ENCODE results near the gene FAHD1.

Gene FAHD1

GRCh38 chr16:1825381-1825863 is 1.6 kb upstream of the FAHD1 start:
- Histone ChIP-seq H3K4me1 (peaks cover 32 to 51% (median 34%) of the 10 kb centered on the region in 10 experiments), H4K20me1 (peaks cover 5 to 54% (median 31%) of the 10 kb centered on the region in 11 experiments; a peak in 16 of 22 replicates), H3K27ac (peak overlapping the region in 2 of 11 experiments; percentile 80 to 88; a peak in 4 of 22 replicates), H3K36me3 (peaks cover 22 to 43% (median 30%) of the 10 kb centered on the region in 11 experiments; a peak in 20 of 22 replicates), H3K9me3 (replicated peaks in 1 of 11) (no peaks in the 10 kb centered on the region), H3K4me2 (peak overlapping the region; percentile 87 to 100 (median 97)), H3K4me3 (peak overlapping the region; percentile 73 to 96 (median 85)), H3K27me3 (no peaks in the 10 kb centered on the region), H3K9ac (peak overlapping the region; percentile 81 to 91 (median 86); a peak in 20 of 22 replicates)
- TF ChIP-seq Cebpa-rat (IDR thresholded peaks at IDR 0.05), result no peak

- H3K36me3 ChIP-seq, result peaks cover 23 to 43% (median 29%) of the 10 kb centered on the region in 11 experiments; a peak in 20 of 22 replicates
- H3K27me3 ChIP-seq, result no peaks in the 10 kb centered on the region
- no peak for TF ChIP-seq Cebpa-rat (IDR thresholded peaks at IDR 0.05)
- peaks cover 32 to 54% (median 34%) of the 10 kb centered on the region in 10 experiments for H3K4me1 ChIP-seq
- no peaks in the 10 kb centered on the region for H3K9me3 ChIP-seq (replicated peaks in 1 of 11)
- H3K4me2 ChIP-seq, result peak overlapping the region; percentile 87 to 100 (median 97)
- H3K9ac ChIP-seq, result peak overlapping the region; percentile 81 to 91 (median 86)
- H3K27ac ChIP-seq, result peak overlapping the region; percentile 54 to 91 (median 79); a peak in 21 of 22 replicates
- H4K20me1 ChIP-seq, result peaks cover 5 to 55% (median 27%) of the 10 kb centered on the region in 11 experiments; a peak in 16 of 22 replicates
- H3K4me3 ChIP-seq, result peak overlapping the region; percentile 73 to 96 (median 85)
These were observed 929 bp upstream of the FAHD1 start for GRCh38 chr16:1825864-1826690.

GRCh38 chr16:1828645-1829410 is 1.8 kb downstream of the FAHD1 start:
- no peak overlapping the region; a peak in 2 of 22 replicates for H3K27ac ChIP-seq
- H3K4me1 ChIP-seq, result peaks cover 32 to 52% (median 34%) of the 10 kb centered on the region in 10 experiments
- no peak for TF ChIP-seq Cebpa-rat (IDR thresholded peaks at IDR 0.05)
- H4K20me1 ChIP-seq, result peaks cover 5 to 52% (median 20%) of the 10 kb centered on the region in 11 experiments; a peak in 16 of 22 replicates
- no peaks in the 10 kb centered on the region for H3K9me3 ChIP-seq (replicated peaks in 1 of 11)
- H3K36me3 ChIP-seq, result peaks cover 8 to 32% (median 18%) of the 10 kb centered on the region in 11 experiments; a peak in 17 of 22 replicates
- no peaks in the 10 kb centered on the region for H3K27me3 ChIP-seq
- H3K9ac ChIP-seq, result peak overlapping the region; percentile 18 to 91 (median 86); a peak in 18 of 22 replicates
- H3K4me2 ChIP-seq, result peak overlapping the region; percentile 88 to 100 (median 97)
- peak overlapping the region; percentile 7 to 96 (median 84); a peak in 13 of 20 replicates for H3K4me3 ChIP-seq

- Histone ChIP-seq H3K27me3 (no peaks in the 10 kb centered on the region), H3K9ac (peak overlapping the region in 1 of 11 experiments; percentile 34; a peak in 2 of 22 replicates), H3K4me2 (peak overlapping the region in 3 of 11 experiments; percentile 89 to 97 (median 92); a peak in 3 of 22 replicates), H3K9me3 (replicated peaks in 1 of 11) (no peaks in the 10 kb centered on the region), H3K36me3 (peaks cover 8 to 32% (median 18%) of the 10 kb centered on the region in 11 experiments; a peak in 17 of 22 replicates), H3K4me3 (no peak overlapping the region), H3K4me1 (peaks cover 28 to 38% (median 31%) of the 10 kb centered on the region in 10 experiments), H3K27ac (no peak overlapping the region), H4K20me1 (peaks cover 0 to 40% (median 16%) of the 10 kb centered on the region in 11 experiments; a peak in 15 of 22 replicates)
- no peak for TF ChIP-seq Cebpa-rat (IDR thresholded peaks at IDR 0.05)
These were observed 3.2 kb downstream of the FAHD1 start for GRCh38 chr16:1830213-1830612.

GRCh38 chr16:1831186-1832075 is 4.4 kb downstream of the FAHD1 start:
- Histone ChIP-seq H4K20me1 (peaks cover 0 to 33% (median 16%) of the 10 kb centered on the region in 11 experiments; a peak in 14 of 22 replicates), H3K4me3 (no peak overlapping the region), H3K27me3 (no peaks in the 10 kb centered on the region), H3K4me1 (peaks cover 20 to 32% (median 22%) of the 10 kb centered on the region in 10 experiments), H3K9ac (no peak overlapping the region), H3K9me3 (replicated peaks in 1 of 11) (no peaks in the 10 kb centered on the region), H3K36me3 (peaks cover 8 to 32% (median 18%) of the 10 kb centered on the region in 11 experiments; a peak in 17 of 22 replicates), H3K27ac (no peak overlapping the region), H3K4me2 (no peak overlapping the region)
- no peak for TF ChIP-seq Cebpa-rat (IDR thresholded peaks at IDR 0.05)

GRCh38 chr16:1832838-1833454 is 5.9 kb downstream of the FAHD1 start:
- H3K27ac ChIP-seq, result no peak overlapping the region
- H3K9me3 ChIP-seq (replicated peaks in 1 of 11), result no peaks in the 10 kb centered on the region
- H3K4me3 ChIP-seq, result no peak overlapping the region
- H3K9ac ChIP-seq, result no peak overlapping the region
- H3K27me3 ChIP-seq, result no peaks in the 10 kb centered on the region
- no peak overlapping the region for H3K4me2 ChIP-seq
- peaks cover 15 to 29% (median 16%) of the 10 kb centered on the region in 10 experiments for H3K4me1 ChIP-seq
- H3K36me3 ChIP-seq, result peaks cover 8 to 32% (median 18%) of the 10 kb centered on the region in 11 experiments; a peak in 17 of 22 replicates
- TF ChIP-seq Cebpa-rat (IDR thresholded peaks at IDR 0.05), result no peak
- peaks cover 0 to 33% (median 15%) of the 10 kb centered on the region in 11 experiments; a peak in 13 of 22 replicates for H4K20me1 ChIP-seq

GRCh38 chr16:1834096-1834495 is 7.1 kb downstream of the FAHD1 start:
- peaks cover 3 to 18% (median 4%) of the 10 kb centered on the region in 10 experiments for H3K4me1 ChIP-seq
- no peak for TF ChIP-seq Cebpa-rat (IDR thresholded peaks at IDR 0.05)
- H3K4me2 ChIP-seq, result no peak overlapping the region
- H3K4me3 ChIP-seq, result no peak overlapping the region
- peaks cover 0 to 28% (median 8%) of the 10 kb centered on the region in 11 experiments; a peak in 13 of 22 replicates for H4K20me1 ChIP-seq
- no peak overlapping the region for H3K9ac ChIP-seq
- no peak overlapping the region for H3K27ac ChIP-seq
- H3K27me3 ChIP-seq, result no peaks in the 10 kb centered on the region
- H3K36me3 ChIP-seq, result peaks cover 8 to 32% (median 14%) of the 10 kb centered on the region in 11 experiments; a peak in 17 of 22 replicates
- H3K9me3 ChIP-seq (replicated peaks in 1 of 11), result no peaks in the 10 kb centered on the region
